Ascending aorta (tissue), 2 donors: Measurements from ENCODE around the gene SPO11. TPM values are rescaled to one million over a fixed set of nuclear protein-coding genes. Genes with fewer than 3 reads are reported as not detected.

Source experiments
- DNase-seq, 2 donors: peaks; one replicate each; pipeline ENCODE4 v3.0.0-alpha.2; 2019; ENCODE audit warnings: low spot score in 2 of 2
- H3K27ac ChIP-seq, 2 donors: fragments of 200-600 bp; sonication (generic); one replicate each; pipeline ENCODE4 v1.5.1; 2016 to 2017; ENCODE audit warnings: mild to moderate bottlenecking in 1 of 2
- H3K27me3 ChIP-seq: fragments of 200-600 bp; sonication (generic); one replicate; pipeline ENCODE4 v1.5.1; 2017
- H3K36me3 ChIP-seq, 2 donors: fragments of 200-600 bp; sonication (generic); one replicate each; pipeline ENCODE4 v1.5.1; 2016
- H3K4me1 ChIP-seq, 2 donors: fragments of 200-600 bp; sonication (generic); one replicate each; pipeline ENCODE4 v1.5.1; 2016 to 2017; ENCODE audit warnings: mild to moderate bottlenecking in 1 of 2
- H3K4me3 ChIP-seq, 2 donors: fragments of 200-600 bp; sonication (generic); one replicate each; pipeline ENCODE4 v1.5.1; 2016 to 2017; ENCODE audit warnings: mild to moderate bottlenecking in 1 of 2
- H3K9me3 ChIP-seq, 2 donors: fragments of 200-600 bp; sonication (generic); one replicate each; pipeline ENCODE4 v1.5.1; 2016
- CTCF ChIP-seq, 3 experiments: fragments of 200-600 bp in 2 of 3; fragments of 450-650 bp in 1 of 3; sonication (generic) in 2 of 3; IDR thresholded peaks; one replicate each; pipeline ENCODE4 v1.5.1; 2016 to 2019; ENCODE audit warnings: antibody characterized with exemption in 3 of 3, mild to moderate bottlenecking in 1 of 3, moderate library complexity in 1 of 3
- intact Hi-C: fragments of 100-400 bp; cut with DNase I; formaldehyde crosslinking; loops from one replicate; pipeline ENCODE4 v1.15.1; 2023
- total RNA-seq: library from RNA; depleted of rRNA; stranded (reverse); fragments of >200 nt; gene quantifications from one replicate; pipeline ENCODE4 v1.1.0, GENCODE V29; 2016

SPO11 gene
- total RNA-seq, 1 donor from 2014 or later = not detected

GRCh38 chr20:57298457-57298856, 31.1 kb upstream of the SPO11 start:
- H3K27ac ChIP-seq = no peak overlapping the region
- intact Hi-C loops = no loop called here
- H3K4me3 ChIP-seq = no peak overlapping the region
- TF ChIP-seq CTCF (IDR thresholded peaks at IDR 0.05) = no peak
- H3K27me3 ChIP-seq = no peaks in the 10 kb centered on the region
- H3K36me3 ChIP-seq = no peaks in the 10 kb centered on the region
- H3K4me1 ChIP-seq = no peaks in the 10 kb centered on the region
- H3K9me3 ChIP-seq = no peaks in the 10 kb centered on the region
- no peak for DNase-seq

GRCh38 chr20:57301026-57301425, 28.6 kb upstream of the SPO11 start:
- Histone ChIP-seq H3K27me3 (no peaks in the 10 kb centered on the region), H3K4me1 (no peaks in the 10 kb centered on the region), H3K36me3 (no peaks in the 10 kb centered on the region), H3K9me3 (no peaks in the 10 kb centered on the region), H3K27ac (no peak overlapping the region), H3K4me3 (no peak overlapping the region)
- no peak for TF ChIP-seq CTCF (IDR thresholded peaks at IDR 0.05)
- no peak for DNase-seq
- intact Hi-C loops = no loop called here

- H3K36me3 ChIP-seq = no peaks in the 10 kb centered on the region
- no peaks in the 10 kb centered on the region for H3K27me3 ChIP-seq
- no peaks in the 10 kb centered on the region for H3K9me3 ChIP-seq
- no peak overlapping the region for H3K27ac ChIP-seq
- no peak overlapping the region for H3K4me3 ChIP-seq
- no peak for DNase-seq
- no peak for TF ChIP-seq CTCF (IDR thresholded peaks at IDR 0.05)
- intact Hi-C loops = no loop called here
- no peaks in the 10 kb centered on the region for H3K4me1 ChIP-seq
Observed at GRCh38 chr20:57306747-57307146, 22.9 kb upstream of the SPO11 start.

GRCh38 chr20:57308451-57309271, 20.9 kb upstream of the SPO11 start:
- Histone ChIP-seq H3K36me3 (no peaks in the 10 kb centered on the region), H3K27ac (no peak overlapping the region), H3K9me3 (no peaks in the 10 kb centered on the region), H3K4me1 (no peaks in the 10 kb centered on the region), H3K4me3 (no peak overlapping the region), H3K27me3 (no peaks in the 10 kb centered on the region)
- intact Hi-C loops = no loop called here
- DNase-seq = no peak
- no peak for TF ChIP-seq CTCF (IDR thresholded peaks at IDR 0.05)

GRCh38 chr20:57309544-57310115, 20.0 kb upstream of the SPO11 start:
- intact Hi-C loops = no loop called here
- Histone ChIP-seq H3K9me3 (no peaks in the 10 kb centered on the region), H3K4me3 (no peak overlapping the region), H3K36me3 (no peaks in the 10 kb centered on the region), H3K4me1 (no peaks in the 10 kb centered on the region), H3K27me3 (no peaks in the 10 kb centered on the region), H3K27ac (no peak overlapping the region)
- TF ChIP-seq CTCF (IDR thresholded peaks at IDR 0.05) = no peak
- DNase-seq = no peak
